BE2C (cell line): Measurements from ENCODE around the gene AUTS2.

Experiments
- DNase-seq: peaks from one replicate; pipeline ENCODE4 v3.0.0-alpha.2; 2020
- H3K27me3 ChIP-seq: fragments of 250-450 bp; sonication (Bioruptor Pico); 2 replicates; pipeline ENCODE4 v1.5.1; 2020; ENCODE audit warnings: mild to moderate bottlenecking
- H3K36me3 ChIP-seq: fragments of 250-450 bp; sonication (Bioruptor Pico); 2 replicates; pipeline ENCODE4 v1.5.1; 2020; ENCODE audit warnings: mild to moderate bottlenecking
- H3K4me1 ChIP-seq: fragments of 250-450 bp; sonication (Bioruptor Pico); 2 replicates; pipeline ENCODE4 v1.5.1; 2020
- H3K4me3 ChIP-seq: 2 replicates; pipeline ENCODE4 v1.5.1; 2011; ENCODE audit warnings: low read depth, low read length
- H3K9me3 ChIP-seq: fragments of 250-450 bp; sonication (Bioruptor Pico); 2 replicates; pipeline ENCODE4 v1.5.1; 2020
- CTCF ChIP-seq: IDR thresholded peaks from 2 replicates; pipeline ENCODE4 v1.5.1; 2012; ENCODE audit warnings: mild to moderate bottlenecking, low read depth, low read length

AUTS2 gene

GRCh38 chr7:70569335-70569819 is 971.1 kb downstream of the AUTS2 start:
- DNase-seq: peak; percentile 68
- no peaks in the 10 kb centered on the region for H3K36me3 ChIP-seq

GRCh38 chr7:70570029-70570428 is 971.8 kb downstream of the AUTS2 start:
- H3K4me1 ChIP-seq: peaks cover 32% of the 10 kb centered on the region
- DNase-seq: no peak

More at GRCh38 chr7:70569335-70569819, 971.1 kb downstream of the AUTS2 start:
- TF ChIP-seq CTCF: no peak
- H3K4me1 ChIP-seq: peaks cover 26% of the 10 kb centered on the region
- peak overlapping the region; percentile 6 for H3K4me3 ChIP-seq
- H3K27me3 ChIP-seq: no peaks in the 10 kb centered on the region
- H3K9me3 ChIP-seq: no peaks in the 10 kb centered on the region

GRCh38 chr7:70570961-70571360 is 972.7 kb downstream of the AUTS2 start:
- Histone ChIP-seq H3K4me1 (peaks cover 42% of the 10 kb centered on the region), H3K4me3 (no peak overlapping the region), H3K9me3 (no peaks in the 10 kb centered on the region), H3K36me3 (no peaks in the 10 kb centered on the region), H3K27me3 (no peaks in the 10 kb centered on the region)
- no peak for DNase-seq
- TF ChIP-seq CTCF: no peak

More at GRCh38 chr7:70570029-70570428, 971.8 kb downstream of the AUTS2 start:
- no peaks in the 10 kb centered on the region for H3K27me3 ChIP-seq
- no peaks in the 10 kb centered on the region for H3K36me3 ChIP-seq
- no peak for TF ChIP-seq CTCF
- peak overlapping the region; percentile 6; the same call in 1 of the 2 replicates for H3K4me3 ChIP-seq
- H3K9me3 ChIP-seq: no peaks in the 10 kb centered on the region

GRCh38 chr7:70571403-70571934 is 973.2 kb downstream of the AUTS2 start:
- Histone ChIP-seq H3K4me3 (no peak overlapping the region), H3K4me1 (peaks cover 44% of the 10 kb centered on the region), H3K36me3 (no peaks in the 10 kb centered on the region), H3K9me3 (no peaks in the 10 kb centered on the region), H3K27me3 (no peaks in the 10 kb centered on the region)
- no peak for TF ChIP-seq CTCF
- no peak for DNase-seq

- no peak for TF ChIP-seq CTCF
- Histone ChIP-seq H3K27me3 (no peaks in the 10 kb centered on the region), H3K9me3 (no peaks in the 10 kb centered on the region), H3K36me3 (no peaks in the 10 kb centered on the region), H3K4me1 (peaks cover 44% of the 10 kb centered on the region), H3K4me3 (no peak overlapping the region)
- no peak for DNase-seq
Measured at GRCh38 chr7:70571961-70572360, 973.7 kb downstream of the AUTS2 start.

GRCh38 chr7:70572571-70572970 is 974.3 kb downstream of the AUTS2 start:
- Histone ChIP-seq H3K27me3 (no peaks in the 10 kb centered on the region), H3K4me3 (no peak overlapping the region), H3K36me3 (no peaks in the 10 kb centered on the region), H3K4me1 (peaks cover 44% of the 10 kb centered on the region), H3K9me3 (no peaks in the 10 kb centered on the region)
- DNase-seq: no peak
- no peak for TF ChIP-seq CTCF
